GM21381 (cell line): ENCODE results near the gene POLE.
"Not testable (repeated sequence)": the region's sequence is repeated elsewhere in the genome, so short reads cannot be mapped to it uniquely, and the experiment has no call there.

Experiments used
- ATAC-seq: cut with Tn5 transposase; IDR thresholded peaks from one replicate; pipeline ENCODE4 v1.9.1; 2021; ENCODE audit warnings: mild to moderate bottlenecking, moderate library complexity; ENCODE audit not compliant: unreplicated experiment

POLE gene

DNA sequence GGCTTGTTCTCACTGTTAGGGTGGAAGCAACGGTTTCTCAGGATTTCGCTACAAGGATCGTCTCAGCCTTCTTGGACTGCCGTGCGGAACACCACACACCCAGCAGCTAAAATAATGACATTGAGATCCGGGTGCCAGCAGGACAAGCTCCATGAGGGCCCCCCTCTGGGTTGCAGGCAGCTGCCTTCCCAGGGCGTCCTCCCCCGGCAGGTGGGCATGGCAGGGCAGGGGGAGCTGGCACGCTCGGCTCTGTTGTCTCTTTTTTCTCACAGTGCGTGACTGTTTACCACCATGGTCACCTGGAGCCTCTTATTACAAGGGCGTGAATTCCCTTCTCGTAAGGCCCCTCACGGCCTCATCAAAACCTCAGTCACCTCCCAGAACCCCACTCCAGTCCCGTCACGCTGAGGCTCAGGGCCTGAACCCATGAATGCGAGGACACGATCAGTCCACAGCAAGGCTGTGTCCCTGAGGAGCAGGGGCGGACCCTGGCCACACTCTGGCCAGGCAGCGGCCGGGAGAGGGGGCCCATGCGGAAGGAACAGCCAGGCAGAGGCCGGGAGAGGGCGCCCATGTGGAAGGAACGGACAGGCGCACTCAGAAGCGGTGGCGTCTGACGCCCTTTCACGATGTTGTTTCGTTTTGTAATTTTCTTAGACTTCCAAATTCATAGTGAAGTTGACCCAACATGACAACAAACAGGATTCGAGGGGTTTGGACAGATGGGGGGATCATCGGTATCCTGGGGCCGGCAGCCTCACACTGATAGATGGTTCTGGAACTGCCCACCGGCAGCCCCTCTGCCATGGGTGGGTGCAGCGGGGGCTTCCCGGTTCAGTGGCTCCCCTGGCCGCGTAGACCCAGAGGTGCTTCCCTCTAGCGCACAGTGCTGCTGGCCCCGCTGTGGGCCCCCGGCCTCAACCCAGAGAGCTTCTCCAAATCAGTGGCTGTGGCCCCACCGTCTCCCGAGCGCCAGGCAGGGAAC, 86.8 kb downstream of the POLE start:
- no peak for ATAC-seq

DNA sequence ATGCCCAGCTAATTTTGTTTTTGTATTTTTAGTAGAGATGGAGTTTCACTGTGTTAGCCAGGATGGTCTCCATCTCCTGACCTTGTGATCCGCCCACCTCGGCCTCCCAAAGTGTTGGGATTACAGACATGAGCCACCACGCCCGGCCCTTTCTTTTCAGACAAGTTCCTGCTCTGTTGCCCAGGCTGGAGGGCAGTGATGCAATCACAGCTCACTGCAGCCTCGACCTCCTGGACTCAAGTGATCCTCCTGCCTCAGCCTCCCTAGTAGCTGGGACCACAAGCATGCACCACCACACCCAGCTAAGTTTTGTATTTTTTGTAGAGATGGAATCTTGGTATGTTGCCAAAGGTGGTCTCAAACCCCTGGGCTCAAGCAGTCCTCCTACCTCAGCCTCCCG, 87.6 kb downstream of the POLE start:
- not testable (repeated sequence) for ATAC-seq

DNA sequence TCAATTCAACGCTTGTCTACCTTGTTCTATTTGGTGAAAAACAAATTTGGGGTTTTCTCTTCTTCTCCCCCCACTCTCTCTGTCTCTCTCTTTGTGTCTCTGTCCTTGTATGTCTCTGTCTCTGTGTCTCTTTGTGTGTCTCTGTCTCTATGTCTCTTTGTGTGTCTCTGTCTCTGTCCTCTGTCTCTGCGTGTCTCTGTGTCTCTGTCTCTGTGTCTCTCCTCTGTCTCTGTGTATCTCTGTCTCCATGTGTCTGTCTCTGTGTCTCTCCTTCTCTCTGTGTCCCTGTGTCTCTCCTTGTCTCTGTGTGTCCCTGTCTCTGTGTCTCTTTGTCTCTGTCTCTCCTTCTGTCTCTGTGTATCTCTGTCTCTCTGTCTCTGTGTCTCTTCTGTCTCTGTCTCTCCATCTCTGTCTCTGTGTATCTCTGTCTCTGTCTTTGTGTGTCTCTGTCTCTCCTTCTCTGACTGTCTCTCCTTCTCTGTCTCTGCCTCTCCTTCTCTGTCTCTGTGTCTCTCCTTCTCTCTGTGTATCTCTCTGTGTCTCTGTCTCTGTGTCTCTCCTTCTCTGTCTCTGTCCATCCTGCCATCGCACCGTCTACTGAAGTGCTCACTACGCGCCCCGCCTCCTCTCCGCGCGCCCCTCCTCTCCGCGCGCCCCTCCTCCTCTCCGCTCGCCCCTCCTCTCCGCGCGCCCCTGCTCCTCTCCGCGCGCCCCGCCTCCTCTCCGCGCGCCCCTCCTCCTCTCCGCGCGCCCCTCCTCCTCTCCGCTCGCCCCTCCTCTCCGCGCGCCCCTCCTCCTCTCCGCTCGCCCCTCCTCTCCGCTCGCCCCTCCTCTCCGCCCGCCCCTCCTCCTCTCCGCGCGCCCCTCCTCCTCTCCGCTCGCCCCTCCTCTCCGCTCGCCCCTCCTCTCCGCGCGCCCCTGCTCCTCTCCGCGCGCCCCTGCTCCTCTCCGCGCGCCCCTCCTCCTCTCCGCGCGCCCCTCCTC, 89.5 kb downstream of the POLE start:
- ATAC-seq, result no peak

DNA sequence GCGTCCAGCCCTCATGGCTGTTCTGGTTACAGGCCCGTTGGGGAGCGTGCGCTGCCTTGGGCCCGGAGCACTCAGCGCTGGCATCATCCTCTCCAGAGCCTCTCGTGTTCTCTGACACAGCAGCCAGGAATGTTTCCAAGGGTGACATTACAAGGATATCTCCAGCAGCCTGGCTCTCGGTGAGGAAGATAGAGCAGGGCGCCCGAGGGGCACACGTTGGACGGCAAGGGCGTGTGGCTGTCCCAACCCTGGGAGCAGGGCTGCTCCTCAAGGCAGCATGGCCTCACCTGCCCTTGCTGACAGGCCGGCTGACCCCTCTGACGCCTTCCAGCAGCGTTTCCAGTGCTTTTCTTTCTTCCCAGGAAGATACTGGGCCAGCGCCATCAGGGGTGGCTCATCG, 91.1 kb downstream of the POLE start:
- ATAC-seq, result no peak

- ATAC-seq, result no peak
Observed at GRCh38 chr12:132595183-132595582, 92.0 kb downstream of the POLE start.

DNA sequence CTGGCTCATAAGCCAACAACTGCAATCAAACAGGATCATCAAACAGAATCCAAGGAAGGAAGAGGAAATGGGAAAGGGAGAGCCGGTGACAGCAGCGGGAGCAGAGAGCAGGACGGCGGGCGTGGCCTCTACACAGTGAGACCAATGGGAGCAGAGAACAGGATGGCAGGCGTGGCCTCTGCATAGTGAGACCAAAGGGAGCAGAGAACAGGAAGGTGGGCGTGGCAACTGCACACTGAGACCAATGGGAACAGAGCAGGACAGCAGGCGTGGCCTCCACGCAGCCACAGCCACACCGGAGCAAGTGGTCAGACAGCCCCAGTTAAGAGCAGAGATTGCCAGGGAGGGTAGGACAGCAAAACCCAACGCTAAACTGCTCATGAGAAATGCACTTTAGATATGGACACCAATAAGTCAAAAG, 93.2 kb downstream of the POLE start:
- no peak for ATAC-seq

GRCh38 chr12:132593521-132593920, 93.6 kb downstream of the POLE start:
- no peak for ATAC-seq

GRCh38 chr12:132593071-132593470, 94.1 kb downstream of the POLE start:
- no peak for ATAC-seq

DNA sequence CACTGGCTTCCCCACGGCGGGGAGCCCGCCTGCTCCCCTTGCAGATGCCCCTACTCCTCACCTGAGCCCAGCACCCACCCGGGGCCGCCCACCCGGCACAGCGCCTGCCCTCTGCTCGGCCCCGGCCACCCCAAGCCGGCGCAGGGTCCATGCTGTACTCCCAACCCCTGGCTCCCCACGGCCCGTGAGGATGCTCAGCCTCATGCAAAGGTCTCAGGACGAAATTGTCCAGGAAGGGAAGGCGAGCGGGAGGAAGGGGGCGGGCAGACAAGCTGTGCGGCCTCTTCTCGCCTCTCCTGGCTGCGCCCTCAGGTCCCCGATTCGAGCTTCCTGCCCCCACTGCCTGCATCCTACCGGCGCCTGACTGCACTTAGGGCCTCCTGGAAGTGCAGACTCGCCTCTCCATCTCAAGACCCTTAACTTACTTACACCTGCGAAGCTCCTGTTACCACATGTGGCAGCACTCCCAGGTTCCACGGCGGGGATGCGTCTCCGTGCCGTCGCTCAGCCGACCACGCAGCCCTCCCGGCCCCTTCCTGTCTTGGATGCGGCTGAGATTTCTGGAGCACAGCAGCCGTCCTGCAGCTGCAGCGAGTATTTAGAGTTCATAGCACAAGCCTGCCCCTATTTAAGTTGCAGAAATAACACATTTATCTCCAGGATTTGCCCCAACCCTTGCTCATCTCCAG, 94.7 kb downstream of the POLE start:
- ATAC-seq, result no peak

- no peak for ATAC-seq
Observed at GRCh38 chr12:132591107-132591935, 95.8 kb downstream of the POLE start.

DNA sequence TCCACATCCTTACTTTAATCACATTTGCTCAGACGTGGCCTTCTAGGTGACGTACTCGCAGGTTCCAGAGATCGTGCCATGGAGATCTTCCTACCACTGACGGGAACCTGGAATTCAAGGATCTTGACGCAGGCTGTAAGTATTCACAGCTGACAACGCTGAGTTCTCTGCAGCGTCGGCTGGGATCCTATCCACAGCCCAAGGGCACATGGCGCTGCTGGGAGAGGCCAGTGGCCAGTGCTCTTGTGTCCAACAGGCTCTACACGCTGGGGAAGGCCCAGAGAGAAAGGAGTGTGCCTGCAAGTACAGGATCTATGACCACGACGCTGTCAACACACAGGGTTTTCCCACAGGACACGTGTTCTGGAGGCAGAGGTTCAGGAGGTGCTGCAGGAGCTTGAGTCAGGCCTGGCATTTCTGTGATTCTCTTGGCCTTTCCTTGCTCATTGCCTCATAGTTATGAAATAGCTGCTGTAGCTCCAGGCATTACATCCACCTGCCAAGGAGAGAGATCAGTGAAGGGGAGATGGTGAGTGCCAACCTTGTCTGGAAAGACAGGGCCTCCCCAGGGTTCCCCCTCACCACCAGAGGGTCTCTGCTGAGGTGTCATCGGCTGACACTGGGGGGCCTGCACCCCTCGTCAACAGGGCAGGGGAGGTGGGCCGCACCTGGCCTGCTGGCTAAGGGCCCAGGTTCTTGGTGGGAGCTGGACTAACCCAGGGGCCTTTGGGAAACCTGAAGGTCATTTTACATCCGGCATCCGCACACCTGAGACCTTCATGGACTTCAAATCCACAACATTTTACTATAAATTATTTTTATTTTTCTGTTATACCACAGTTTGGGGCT, 98.1 kb downstream of the POLE start:
- no peak for ATAC-seq

- no peak for ATAC-seq
Observed at GRCh38 chr12:132588319-132588718, 98.8 kb downstream of the POLE start.

DNA sequence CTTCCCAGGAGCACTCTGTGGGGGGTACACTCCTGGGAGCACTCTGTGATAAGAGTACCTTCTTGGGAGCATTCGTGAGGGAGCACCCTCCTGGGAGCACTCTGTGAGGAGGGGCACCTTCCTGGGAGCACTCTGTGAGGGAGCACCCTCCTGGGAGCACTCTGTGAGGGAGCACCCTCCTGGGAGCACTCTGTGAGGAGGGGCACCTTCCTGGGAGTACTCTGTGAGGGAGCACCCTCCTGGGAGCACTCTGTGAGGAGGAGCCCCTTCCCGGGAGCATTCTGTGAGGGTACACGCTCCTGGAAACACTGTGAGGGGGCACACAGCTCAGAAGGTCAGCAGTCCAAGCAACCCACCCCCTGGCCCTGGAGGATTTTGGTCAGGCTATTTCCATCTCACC, 99.4 kb downstream of the POLE start:
- no peak for ATAC-seq

GRCh38 chr12:132586929-132587328, 100.2 kb downstream of the POLE start:
- ATAC-seq, result no peak

DNA sequence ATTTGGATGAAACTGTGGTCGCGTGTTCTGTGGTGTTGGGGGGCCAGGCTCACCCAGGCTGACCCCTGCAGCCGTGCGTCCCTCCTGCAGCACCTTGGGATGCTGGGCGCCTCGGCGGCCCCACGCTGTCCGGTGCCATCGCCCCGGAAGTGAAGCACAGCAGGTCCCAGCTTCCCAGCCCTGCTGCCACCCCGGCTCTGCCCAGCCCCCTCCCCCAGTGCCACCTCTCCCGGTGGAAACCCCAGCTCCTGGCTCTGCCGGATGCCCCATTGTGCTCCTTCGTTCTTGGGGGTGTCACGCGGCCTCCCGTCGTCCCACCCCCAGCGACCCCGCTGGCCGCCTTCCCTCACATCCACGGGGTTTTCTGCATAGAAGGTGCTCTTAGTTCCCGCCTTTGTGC, 102.0 kb downstream of the POLE start:
- ATAC-seq, result no peak

GRCh38 chr12:132584429-132584828, 102.7 kb downstream of the POLE start:
- no peak for ATAC-seq

GRCh38 chr12:132583736-132584135, 103.4 kb downstream of the POLE start:
- no peak for ATAC-seq

DNA sequence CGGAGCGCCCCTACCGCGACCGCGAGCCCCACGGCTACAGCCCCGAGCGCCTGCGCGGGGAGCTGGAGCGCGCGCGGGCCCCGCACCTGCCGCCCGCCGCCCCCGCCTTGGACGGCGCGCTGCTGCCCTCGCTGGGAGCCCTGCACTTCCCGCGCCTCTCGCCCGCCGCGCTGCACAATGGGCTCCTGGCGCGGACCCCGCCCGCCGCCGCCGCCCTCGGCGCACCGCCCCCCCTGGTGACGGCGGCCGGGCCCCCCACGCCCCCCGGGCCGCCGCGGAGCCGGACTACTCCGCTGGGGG, 103.8 kb downstream of the POLE start:
- ATAC-seq, result no peak
